ENCODE results near the gene ITGAX.
A peak's percentile ranks its signal among the peaks of the same experiment; 100 is the strongest.

The ITGAX gene

GRCh38 chr16:31382485-31383161, 27.6 kb downstream of the ITGAX start:
- TF ChIP-seq POLR2AphosphoS5 (IDR thresholded peaks at IDR 0.05; ENCODE audit: low read depth, low read length) = no peak
- no peak for TF ChIP-seq TAF1 (IDR thresholded peaks at IDR 0.05; ENCODE audit: borderline replicate concordance, low read depth, low read length)
- TF ChIP-seq POLR2A (IDR thresholded peaks at IDR 0.05; ENCODE audit: low read depth, low read length) = no peak
- DNase-seq (ENCODE audit: insufficient read length) (peak; percentile 75), FAIRE-seq (peak; percentile 78)

- TF ChIP-seq TAF1 (IDR thresholded peaks at IDR 0.05; ENCODE audit: borderline replicate concordance, low read depth, low read length) (no peak), POLR2A (IDR thresholded peaks at IDR 0.05; ENCODE audit: low read depth, low read length) (no peak), POLR2AphosphoS5 (IDR thresholded peaks at IDR 0.05; ENCODE audit: low read depth, low read length) (no peak)
- FAIRE-seq (no peak), DNase-seq (ENCODE audit: insufficient read length) (no peak)
These were observed 30.7 kb downstream of the ITGAX start for GRCh38 chr16:31385680-31386079.

GRCh38 chr16:31386157-31386984, 31.4 kb downstream of the ITGAX start:
- DNase-seq (ENCODE audit: insufficient read length) = no peak
- no peak for TF ChIP-seq POLR2AphosphoS5 (IDR thresholded peaks at IDR 0.05; ENCODE audit: low read depth, low read length)
- no peak for FAIRE-seq

GRCh38 chr16:31388535-31388934, 33.6 kb downstream of the ITGAX start:
- DNase-seq (ENCODE audit: insufficient read length) = no peak
- TF ChIP-seq POLR2AphosphoS5 (IDR thresholded peaks at IDR 0.05; ENCODE audit: low read depth, low read length) (no peak), POLR2A (IDR thresholded peaks at IDR 0.05; ENCODE audit: low read depth, low read length) (no peak), TAF1 (IDR thresholded peaks at IDR 0.05; ENCODE audit: borderline replicate concordance, low read depth, low read length) (no peak)
- no peak for FAIRE-seq

GRCh38 chr16:31390504-31391041, 35.6 kb downstream of the ITGAX start:
- FAIRE-seq (no peak), DNase-seq (ENCODE audit: insufficient read length) (no peak)
- TF ChIP-seq TAF1 (IDR thresholded peaks at IDR 0.05; ENCODE audit: borderline replicate concordance, low read depth, low read length) = no peak
- no peak for TF ChIP-seq POLR2A (IDR thresholded peaks at IDR 0.05; ENCODE audit: low read depth, low read length)
- no peak for TF ChIP-seq POLR2AphosphoS5 (IDR thresholded peaks at IDR 0.05; ENCODE audit: low read depth, low read length)

GRCh38 chr16:31393056-31393455, 38.1 kb downstream of the ITGAX start, which contains the start of gene ITGAD:
ITGAD (plus strand) TSS chr16:31393335; CDS start chr16:31393361, 26 bp downstream.
- FAIRE-seq (no peak), DNase-seq (ENCODE audit: insufficient read length) (no peak)
- no peak for TF ChIP-seq POLR2AphosphoS5 (IDR thresholded peaks at IDR 0.05; ENCODE audit: low read depth, low read length)
- no peak for TF ChIP-seq TAF1 (IDR thresholded peaks at IDR 0.05; ENCODE audit: borderline replicate concordance, low read depth, low read length)
- no peak for TF ChIP-seq POLR2A (IDR thresholded peaks at IDR 0.05; ENCODE audit: low read depth, low read length)

- FAIRE-seq = no peak
- DNase-seq (ENCODE audit: insufficient read length) = no peak
- TF ChIP-seq TAF1 (IDR thresholded peaks at IDR 0.05; ENCODE audit: borderline replicate concordance, low read depth, low read length) (no peak), POLR2A (IDR thresholded peaks at IDR 0.05; ENCODE audit: low read depth, low read length) (no peak), POLR2AphosphoS5 (IDR thresholded peaks at IDR 0.05; ENCODE audit: low read depth, low read length) (no peak)
These were observed 40.7 kb downstream of the ITGAX start for GRCh38 chr16:31395647-31396046.

- TF ChIP-seq POLR2A (IDR thresholded peaks at IDR 0.05; ENCODE audit: low read depth, low read length) = no peak
- TF ChIP-seq POLR2AphosphoS5 (IDR thresholded peaks at IDR 0.05; ENCODE audit: low read depth, low read length) = no peak
- no peak for FAIRE-seq
- no peak for DNase-seq (ENCODE audit: insufficient read length)
These were observed 42.2 kb downstream of the ITGAX start for GRCh38 chr16:31397096-31397660.

- DNase-seq (ENCODE audit: insufficient read length) (no peak), FAIRE-seq (no peak)
- TF ChIP-seq POLR2AphosphoS5 (IDR thresholded peaks at IDR 0.05; ENCODE audit: low read depth, low read length) = no peak
- TF ChIP-seq TAF1 (IDR thresholded peaks at IDR 0.05; ENCODE audit: borderline replicate concordance, low read depth, low read length) = no peak
- no peak for TF ChIP-seq POLR2A (IDR thresholded peaks at IDR 0.05; ENCODE audit: low read depth, low read length)
These were observed 42.7 kb downstream of the ITGAX start for GRCh38 chr16:31397701-31398100.

- no peak for FAIRE-seq
- no peak for TF ChIP-seq POLR2A (IDR thresholded peaks at IDR 0.05; ENCODE audit: low read depth, low read length)
- no peak for TF ChIP-seq POLR2AphosphoS5 (IDR thresholded peaks at IDR 0.05; ENCODE audit: low read depth, low read length)
- TF ChIP-seq TAF1 (IDR thresholded peaks at IDR 0.05; ENCODE audit: borderline replicate concordance, low read depth, low read length) = no peak
- DNase-seq (ENCODE audit: insufficient read length) = no peak
These were observed 45.2 kb downstream of the ITGAX start for GRCh38 chr16:31400191-31400590.

- TF ChIP-seq POLR2A (IDR thresholded peaks at IDR 0.05; ENCODE audit: low read depth, low read length) (no peak), TAF1 (IDR thresholded peaks at IDR 0.05; ENCODE audit: borderline replicate concordance, low read depth, low read length) (no peak), POLR2AphosphoS5 (IDR thresholded peaks at IDR 0.05; ENCODE audit: low read depth, low read length) (no peak)
- FAIRE-seq = no peak
- no peak for DNase-seq (ENCODE audit: insufficient read length)
These were observed 46.5 kb downstream of the ITGAX start for GRCh38 chr16:31401436-31401835.

Data from GM12892 (cell line).